GM04504 (cell line): Measurements from ENCODE around the gene PLXNA1.

Experiments used
- DNase-seq: peaks from one replicate; pipeline ENCODE4 v3.0.0-alpha.2; 2012; ENCODE audit warnings: low read depth

Gene PLXNA1

DNA sequence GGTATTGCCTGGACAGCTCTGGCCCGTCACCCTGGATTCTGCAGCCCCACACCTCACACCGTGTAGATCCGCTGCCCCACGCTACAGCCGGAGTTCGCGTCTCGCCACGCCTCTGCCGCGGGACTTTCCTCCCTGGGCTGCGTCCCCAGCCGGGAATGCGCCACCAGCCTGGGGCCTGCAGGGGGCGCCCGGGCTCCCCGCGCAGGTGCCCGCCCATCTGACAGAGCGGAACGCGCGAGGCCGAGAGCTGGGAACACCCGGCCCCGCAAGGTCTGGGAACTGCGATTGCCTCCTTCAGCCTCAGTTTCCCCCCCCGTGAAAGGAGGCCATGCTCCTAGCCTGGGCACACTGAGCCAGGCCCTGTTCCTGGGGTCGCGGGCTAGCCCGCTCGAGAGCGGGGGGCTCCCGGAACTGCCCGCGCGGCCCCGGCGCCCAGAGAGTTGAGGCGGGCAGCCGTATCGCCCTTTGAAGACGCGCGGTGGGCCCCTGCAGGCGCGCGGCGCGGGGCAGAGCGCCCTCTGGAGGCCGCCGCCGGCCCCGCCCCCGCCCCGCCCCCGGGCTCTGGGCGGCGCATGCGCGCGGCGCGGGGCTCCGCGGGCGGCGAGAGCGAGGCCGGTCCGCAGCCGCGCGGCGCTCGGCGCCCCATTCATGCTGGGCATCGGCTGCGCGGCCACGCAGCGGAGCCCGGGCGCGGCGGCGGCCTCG, at the start of gene PLXNA1:
PLXNA1 (plus strand) TSS at position 645 of the 705 bp plus-strand sequence. CDS start 5,479 bp downstream, outside the sequence.
- peak; percentile 52 for DNase-seq

GRCh38 chr3:126934031-126934531, 48.8 kb upstream of the PLXNA1 start:
- DNase-seq: peak; percentile 7

DNA sequence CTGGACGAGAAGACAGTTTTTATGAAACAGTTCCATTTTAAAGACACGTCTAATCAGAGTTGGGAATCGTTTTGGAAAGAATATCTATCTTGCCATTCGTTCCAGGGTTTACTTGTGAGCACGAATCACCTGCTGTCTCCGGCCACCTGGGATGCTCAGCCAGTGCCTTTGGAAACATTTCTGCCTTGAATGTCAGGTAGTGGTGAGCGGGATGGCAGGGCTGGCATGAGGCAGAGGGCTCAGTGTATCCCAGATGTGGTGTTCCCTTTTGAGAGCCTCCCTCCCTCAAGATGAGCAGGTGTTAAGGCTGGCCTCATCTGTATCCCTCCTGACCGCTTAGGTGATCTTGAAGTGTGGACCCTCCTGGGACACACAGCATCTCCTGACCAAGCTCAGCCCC, 47.9 kb upstream of the PLXNA1 start:
- no peak for DNase-seq

DNA sequence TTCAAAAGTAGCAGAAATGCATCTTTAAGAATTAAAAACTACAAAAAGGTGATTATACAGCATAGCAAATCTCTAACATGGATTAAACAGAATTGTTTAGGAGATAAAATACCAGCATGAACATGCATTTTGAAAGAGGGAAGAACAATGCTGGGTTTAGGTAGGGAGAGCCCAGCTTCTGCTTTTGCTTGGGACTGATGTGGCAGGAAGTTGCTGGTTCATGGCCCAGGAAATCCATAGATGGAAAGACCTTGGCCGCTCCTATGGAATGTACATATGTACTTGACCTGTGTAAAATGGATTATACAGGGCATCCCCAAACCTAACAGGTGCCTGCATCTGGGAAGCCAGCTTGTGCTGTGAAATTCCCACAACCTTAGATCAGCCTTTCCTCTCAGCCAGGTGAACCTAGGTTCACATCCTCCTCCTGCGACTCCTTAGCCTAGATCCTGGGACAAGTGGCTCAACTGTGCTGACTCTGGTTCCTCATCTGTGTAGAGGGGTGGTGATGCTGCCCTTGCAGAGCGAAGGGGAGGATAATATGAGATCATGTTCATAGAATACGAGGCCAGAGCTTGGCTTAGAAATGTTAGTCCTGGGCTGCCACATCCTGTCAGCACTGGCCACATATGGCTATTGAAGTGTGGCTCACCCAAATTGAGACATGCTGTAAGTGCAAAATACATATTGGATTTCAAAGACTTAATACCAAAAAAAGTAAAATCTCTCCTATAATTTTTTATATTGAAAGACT, 47.0 kb upstream of the PLXNA1 start:
- no peak for DNase-seq

- DNase-seq: no peak
Measured at GRCh38 chr3:126936853-126937425, 46.0 kb upstream of the PLXNA1 start.

DNA sequence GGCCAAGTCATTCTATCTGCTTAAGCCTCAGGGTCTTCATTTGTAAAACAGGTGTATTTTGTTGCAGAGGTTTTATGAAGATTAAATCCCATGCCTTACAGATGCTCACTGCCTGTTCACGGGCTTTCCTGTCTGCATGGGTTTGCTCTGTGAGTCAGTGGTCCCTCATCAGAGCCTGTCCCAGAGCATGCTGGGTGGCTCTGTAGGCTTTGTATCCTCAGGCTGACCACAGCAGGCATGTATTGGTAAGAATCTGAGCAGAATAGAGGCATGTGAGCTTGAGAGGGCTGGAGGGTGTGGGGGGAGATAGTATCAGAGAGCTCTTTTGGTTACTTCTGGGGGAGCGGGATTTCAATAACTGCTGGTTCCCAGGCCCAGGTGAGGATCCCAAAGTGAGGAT, 45.4 kb upstream of the PLXNA1 start:
- no peak for DNase-seq

- no peak for DNase-seq
Measured at GRCh38 chr3:126937973-126938372, 44.9 kb upstream of the PLXNA1 start.

DNA sequence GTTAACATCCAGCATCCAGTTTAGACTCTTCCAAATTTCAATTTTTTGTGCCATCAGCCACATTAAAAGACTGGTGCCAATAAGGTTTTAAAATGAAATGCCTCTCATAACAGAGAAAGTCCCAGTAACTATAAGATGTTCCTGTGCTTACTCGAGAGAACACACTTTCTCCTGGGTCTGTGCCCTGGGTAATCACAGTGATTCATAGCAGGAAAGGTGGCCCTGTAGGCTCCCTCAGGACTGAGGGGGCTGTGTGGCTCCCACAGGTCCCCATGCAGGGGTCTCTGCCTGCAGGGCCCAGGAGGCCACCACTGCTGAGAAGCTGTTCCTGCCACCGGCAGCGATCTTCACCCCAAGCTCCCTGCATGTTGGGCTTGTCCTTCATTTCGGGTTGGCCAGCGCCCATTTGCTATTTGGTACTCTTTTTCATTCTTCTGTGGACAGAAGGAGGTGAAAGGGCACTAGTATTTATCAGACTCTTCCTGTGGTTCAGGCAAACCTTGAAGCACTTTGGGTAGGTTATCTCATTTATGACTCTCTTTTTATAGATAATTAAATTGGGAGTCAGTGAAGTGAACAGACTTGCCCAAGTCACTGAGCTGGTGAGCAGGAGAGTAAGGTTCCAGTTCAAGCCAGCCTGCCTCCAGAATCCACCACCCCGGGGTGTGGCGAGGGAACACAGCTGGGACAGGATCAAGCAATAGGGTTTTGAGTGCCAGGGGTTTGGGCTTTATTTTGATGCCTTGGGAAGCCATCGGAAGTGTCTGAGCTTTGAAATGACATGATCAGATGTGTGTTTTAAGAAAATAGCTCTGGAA, 44.2 kb upstream of the PLXNA1 start:
- DNase-seq: no peak

DNA sequence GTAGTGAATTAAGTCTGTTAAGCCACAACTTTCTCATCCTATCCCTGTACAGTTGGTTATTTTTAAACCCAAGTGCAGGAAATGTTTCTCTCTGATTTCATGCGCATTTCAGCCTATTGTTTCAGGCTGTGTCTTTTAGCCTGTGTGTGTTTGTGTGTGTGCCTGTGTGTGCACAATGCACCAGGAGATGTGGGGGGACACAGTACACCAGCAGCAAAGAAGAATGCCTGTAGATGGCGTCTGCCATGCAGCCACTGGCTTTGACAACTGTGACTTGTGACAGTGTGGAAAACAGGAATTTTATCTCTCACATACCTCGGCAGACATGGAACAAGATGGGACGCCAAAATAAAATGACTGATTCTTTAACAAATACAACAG, 43.6 kb upstream of the PLXNA1 start:
- DNase-seq: no peak

DNA sequence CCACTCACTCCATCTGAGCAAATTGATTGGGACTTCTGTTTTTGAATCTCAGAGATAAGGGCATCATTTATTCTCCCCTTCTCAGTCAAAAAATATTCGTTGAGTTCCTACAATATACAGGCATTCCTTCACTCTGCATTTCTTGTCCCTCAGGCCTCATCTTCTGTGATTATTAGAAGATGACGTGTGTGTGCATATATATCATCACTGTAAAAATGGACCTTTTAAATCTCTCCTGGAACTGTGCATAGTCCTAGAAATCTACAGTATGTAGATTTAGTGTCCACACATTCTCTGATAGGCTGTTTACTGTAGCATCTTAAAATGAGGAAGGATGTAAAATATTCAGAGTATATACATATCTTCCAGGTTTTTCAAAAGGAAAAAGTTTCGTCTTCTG, 43.2 kb upstream of the PLXNA1 start:
- no peak for DNase-seq

DNA sequence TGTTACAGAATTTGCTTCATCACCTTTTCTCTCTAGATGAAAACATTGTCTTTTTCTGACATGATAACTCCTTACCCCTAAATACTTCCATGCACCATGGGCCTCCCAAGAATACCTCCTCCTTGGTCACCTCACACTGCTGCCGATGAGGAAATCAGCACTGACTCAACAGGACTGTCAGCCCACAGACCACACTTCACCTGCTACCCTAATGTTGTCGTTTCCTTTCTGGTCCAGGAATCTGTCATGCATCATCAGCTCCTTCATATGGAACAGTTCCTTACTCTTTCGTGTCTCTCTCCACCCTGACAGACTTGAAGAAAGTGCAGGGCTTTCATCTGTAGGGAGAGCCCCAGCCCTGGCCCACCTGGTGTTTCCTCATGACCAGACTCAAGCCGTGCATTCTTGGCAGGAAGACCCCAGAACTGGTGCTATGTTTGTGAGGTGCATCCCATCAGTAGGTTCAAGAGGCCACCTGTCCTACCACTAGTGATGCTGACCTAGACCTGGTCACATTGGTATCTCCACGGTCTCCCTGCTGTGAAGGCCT, 41.1 kb upstream of the PLXNA1 start:
- DNase-seq: no peak

DNA sequence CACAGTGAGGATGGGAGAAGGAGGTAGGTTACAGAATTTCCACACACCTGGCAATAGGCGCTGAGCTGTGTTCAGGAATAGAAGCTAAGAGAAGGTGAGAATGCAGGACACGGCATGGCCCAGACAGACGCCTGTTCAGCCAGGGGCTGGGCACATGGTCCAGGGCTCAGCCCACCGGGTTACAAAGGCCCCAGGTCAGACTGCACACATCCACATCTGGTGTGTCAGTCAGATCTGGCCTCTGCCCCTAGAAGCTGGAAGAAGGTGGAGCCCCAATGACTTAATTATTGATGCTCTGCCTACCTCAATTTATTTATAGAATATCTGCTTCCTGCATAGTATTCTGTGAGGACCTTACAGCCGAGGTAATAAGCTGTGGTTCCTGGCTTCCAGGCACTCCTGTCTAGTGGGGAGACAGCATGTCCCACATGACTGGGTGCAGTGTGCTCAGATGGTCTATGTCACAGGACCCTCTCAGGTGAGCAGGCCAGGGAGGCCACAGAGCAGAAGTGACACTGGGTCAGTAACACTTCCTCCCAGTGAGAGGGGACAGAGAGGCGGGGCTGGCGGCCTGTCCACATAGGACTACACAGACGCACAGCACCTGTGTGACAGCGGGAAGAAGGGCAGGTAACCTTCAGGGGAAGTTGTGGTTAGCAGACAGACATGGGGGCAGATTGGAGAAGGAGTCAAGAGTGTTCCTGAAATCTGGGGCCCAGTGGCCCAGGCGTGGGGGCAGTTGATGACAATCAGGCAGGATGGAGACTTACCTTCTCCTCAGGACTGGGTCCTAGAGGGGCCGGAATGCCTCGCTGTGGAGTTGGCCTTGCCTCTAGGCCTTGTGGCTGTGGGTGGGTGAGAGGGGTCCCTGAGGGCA, 38.6 kb upstream of the PLXNA1 start:
- no peak for DNase-seq

DNA sequence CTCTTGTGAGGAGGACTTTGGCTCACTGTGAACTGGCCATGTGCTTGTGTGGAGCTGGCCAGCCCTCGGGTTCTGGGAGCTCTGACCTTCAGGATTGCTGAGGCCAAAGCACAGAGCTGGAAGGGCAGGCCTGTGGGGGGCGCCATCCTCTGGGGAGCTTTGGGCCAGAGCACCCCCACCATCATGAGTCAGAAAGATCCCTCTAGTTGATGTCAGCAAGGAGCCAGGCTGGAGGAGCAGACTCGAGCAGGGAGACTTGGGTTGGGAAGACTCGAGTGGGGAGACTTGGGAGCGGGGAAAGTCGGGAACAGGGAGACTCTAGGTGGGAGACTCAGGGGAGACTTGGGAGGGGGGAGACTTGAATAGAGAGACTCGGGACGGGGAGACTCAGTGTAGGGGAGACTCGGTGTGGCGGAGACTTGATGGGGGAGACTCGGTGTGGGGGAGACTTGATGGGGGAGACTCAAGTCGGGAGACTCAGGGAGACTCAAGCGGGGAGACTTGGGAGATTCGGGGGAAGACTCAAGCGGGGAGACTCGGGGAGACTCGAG, 37.7 kb upstream of the PLXNA1 start:
- no peak for DNase-seq

DNA sequence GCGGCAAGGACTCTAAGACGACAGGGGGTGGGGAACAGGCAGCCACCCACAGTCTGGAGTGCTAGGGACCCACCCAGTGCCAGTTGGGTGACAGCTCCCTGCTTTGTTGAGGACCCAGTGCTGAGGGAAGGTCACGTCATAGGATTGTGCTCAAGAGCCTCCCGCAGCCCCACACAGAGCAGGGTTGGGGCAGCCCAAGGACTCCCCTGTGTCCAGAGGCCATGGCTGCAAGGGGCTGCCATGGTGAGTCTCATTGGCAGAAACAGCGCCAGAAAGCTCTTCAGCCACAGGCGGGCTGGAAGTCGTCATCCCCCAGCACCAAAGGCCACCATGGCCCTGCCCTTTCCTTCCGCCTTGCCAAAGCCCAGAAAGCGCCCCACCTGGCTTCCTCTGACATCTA, 37.0 kb upstream of the PLXNA1 start:
- no peak for DNase-seq

- DNase-seq: no peak
Measured at GRCh38 chr3:126946405-126946804, 36.5 kb upstream of the PLXNA1 start.

DNA sequence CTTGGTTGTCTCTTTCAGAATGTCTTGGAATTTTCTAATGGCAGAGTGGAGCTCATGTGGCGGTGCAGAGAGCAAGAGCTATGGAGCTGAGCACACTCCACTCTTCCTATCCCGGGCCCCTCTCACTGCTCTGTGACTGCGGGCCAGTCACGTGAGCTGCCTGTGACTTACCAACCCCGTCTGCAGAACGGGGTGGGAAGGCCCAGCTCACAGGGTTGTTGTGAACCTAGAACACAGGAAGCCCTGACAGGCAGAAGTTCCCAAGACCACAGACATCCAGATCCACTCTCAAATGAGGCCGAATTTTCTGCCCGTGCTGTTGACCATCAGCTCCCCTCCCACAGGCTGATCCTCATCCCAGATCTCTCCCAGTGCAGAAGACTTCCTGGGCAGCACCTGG, 35.5 kb upstream of the PLXNA1 start:
- DNase-seq: no peak

DNA sequence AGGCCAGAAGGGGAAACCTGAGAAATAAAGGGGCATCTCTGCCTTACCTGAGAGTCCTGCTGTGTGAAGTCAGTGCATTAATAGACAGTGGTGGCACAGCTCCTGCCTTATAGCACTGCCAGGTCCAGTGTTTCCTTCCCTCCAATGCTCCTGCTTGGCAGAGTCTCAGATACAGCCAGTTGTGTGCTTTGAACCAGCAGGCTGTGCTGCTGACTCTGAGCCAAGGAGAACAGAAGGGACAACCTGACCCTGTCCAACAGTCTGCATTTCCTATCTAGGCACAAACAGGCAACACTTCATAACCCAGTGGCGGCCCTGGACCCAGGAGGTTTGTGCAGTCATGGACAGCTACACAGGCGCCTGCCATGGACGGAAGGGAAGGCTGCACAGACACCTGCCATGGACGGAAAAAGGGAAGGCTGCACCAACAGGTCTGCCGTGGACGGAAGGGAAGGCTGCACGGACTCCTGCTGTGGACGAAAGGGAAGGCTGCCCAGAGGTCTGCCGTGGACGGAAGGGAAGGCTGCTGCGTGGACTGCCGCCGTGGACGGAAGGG, 33.9 kb upstream of the PLXNA1 start:
- DNase-seq: no peak

GRCh38 chr3:126951561-126951960, 31.4 kb upstream of the PLXNA1 start:
- no peak for DNase-seq

- DNase-seq: no peak
Measured at GRCh38 chr3:126952261-126952982, 30.5 kb upstream of the PLXNA1 start.
